Heart left ventricle (tissue), 16 donors: ENCODE measurements around the gene CNTN4. TPM values are rescaled to one million over a fixed set of nuclear protein-coding genes. Genes with fewer than 3 reads are reported as not detected.

Source experiments
- ATAC-seq, 4 donors: fragments of 200-7000 bp; cut with Tn5 transposase; one replicate each; pipeline ENCODE4 v1.9.1; 2020 to 2022; ENCODE audit warnings: moderate library complexity in 4 of 4, mild to moderate bottlenecking in 3 of 4, moderate number of reproducible peaks in 1 of 4
- DNase-seq, 5 donors: peaks; one replicate each; pipeline ENCODE4 v3.0.0-alpha.2; 2020
- H3K27ac ChIP-seq, 12 donors: fragments of 200-600 bp; sonication (generic) in 4 of 12; one replicate each; pipeline versions ENCODE4 v1.5.0 to v1.8.0; 2016 to 2022; ENCODE audit warnings: mild to moderate bottlenecking in 2 of 12
- H3K27me3 ChIP-seq, 9 donors: fragments of 200-600 bp; sonication (generic) in 2 of 9; one replicate each; pipeline versions ENCODE4 v1.5.1 to v1.8.0; 2016 to 2022; ENCODE audit warnings: mild to moderate bottlenecking in 3 of 9
- H3K36me3 ChIP-seq, 9 donors: fragments of 200-600 bp; sonication (generic) in 2 of 9; one replicate each; pipeline versions ENCODE4 v1.5.0 to v1.8.0; 2018 to 2022; ENCODE audit warnings: mild to moderate bottlenecking in 2 of 9
- H3K4me1 ChIP-seq, 12 donors: fragments of 200-600 bp; sonication (generic) in 4 of 12; one replicate each; pipeline versions ENCODE4 v1.5.0 to v1.8.0; 2016 to 2022; ENCODE audit warnings: mild to moderate bottlenecking in 3 of 12
- H3K4me3 ChIP-seq, 12 donors: fragments of 200-600 bp; sonication (generic) in 4 of 12; one replicate each; pipeline versions ENCODE4 v1.5.0 to v1.8.0; 2017 to 2022; ENCODE audit warnings: mild to moderate bottlenecking in 9 of 12, moderate library complexity in 4 of 12
- H3K9me3 ChIP-seq, 12 donors: fragments of 200-600 bp; sonication (generic) in 4 of 12; one replicate each; pipeline versions ENCODE4 v1.5.0 to v1.8.0; 2016 to 2022; ENCODE audit warnings: mild to moderate bottlenecking in 1 of 12
- CTCF ChIP-seq, 12 donors: fragments of 200-600 bp; sonication (generic) in 4 of 12; IDR thresholded peaks; one replicate each; pipeline versions ENCODE4 v1.5.0 to v1.8.0; 2018 to 2022; ENCODE audit warnings: antibody characterized with exemption in 12 of 12, mild to moderate bottlenecking in 5 of 12
- POLR2A ChIP-seq, 2 donors: fragments of 450-650 bp; IDR thresholded peaks; one replicate each; pipeline ENCODE4 v1.6.1; 2017; ENCODE audit warnings: antibody characterized with exemption in 2 of 2, mild to moderate bottlenecking in 2 of 2, moderate library complexity in 2 of 2
- WGBS, 4 donors: extraction: QIAGEN DNeasy Blood & Tissue Kit in 2 of 4; methylation state at CpG; one replicate each; pipeline versions ENCODE4 v1.1.5 to v1.1.7; 2013 to 2018; 5-methylcytosine and 5-hydroxymethylcytosine counted together
- intact Hi-C, 10 donors: fragments of 100-400 bp; cut with DNase I; formaldehyde crosslinking; loops; one replicate each; pipeline versions ENCODE4 v1.11.1 to v1.14.2; 2022
- polyA plus RNA-seq, 2 donors: library from polyadenylated mRNA; stranded (reverse); fragments of 200-250 nt; gene quantifications; one replicate each; pipeline ENCODE4 v1.2.3, GENCODE V29; 2013
- total RNA-seq, 9 donors: library from RNA; depleted of rRNA in 2 of 9; stranded (reverse); fragments of >200 nt in 2 of 9; fragmentation: NEBNext Ultra II Directional in 3 of 9; extraction: Animal tissue kit (Norgen Biotek cat#: 25700) in 3 of 9; gene quantifications; one replicate each; pipeline versions ENCODE4 v1.1.0 to v1.2.4, GENCODE V29; 2016 to 2023
- donor health status: ischemic (EF 13 %, LVEDD 7.1; RV severe dilation, severe dysfunction).
- donor health status: healthy with polysubstance abuse.
- donor health status: DM: no; HTN: yes; CAD: no.
- donor health status: DM: no; HTN: no; CAD: no.
- donor health status: ischemic (EF 25% LVEDD 6.9; RV normal size, moderate dysfunction).
- donor health status: ischemic (EF 25% LVEDD 5.7; RV mildly dilated, moderate dysfunction).
- donor health status: healthy.
- donor health status: DM: yes; HTN: yes; CAD: no.
- donor health status: ischemic (EF 35%, LVEDD 5.7; RV mildly dilated, moderate dysfunction).
- donor health status: nonischemic (EF 11% LVEDD 7.7; RV severe dilation, severe dysfunction).
- donor health status: DM: yes; HTN: yes; CAD: no.
- donor health status: PGD.
- donor health status: ischemic (EF 29% LVEDD 5.4; RV normal size, mild dysfunction).
- donor health status: nonischemic (EF 23%, LVEDD 6.1; RV moderate dilation, normal function).

The CNTN4 gene
- total and polyA plus RNA-seq, 11 donors, result 0.30 to 6.7 (median 1.2) TPM

GRCh38 chr3:2652386-2652785 is 553.7 kb downstream of the CNTN4 start:
- Histone ChIP-seq H3K27me3 (no peaks in the 10 kb centered on the region), H3K4me1 (peaks cover 0 to 13% (median 3%) of the 10 kb centered on the region in 12 donors), H3K36me3 (no peaks in the 10 kb centered on the region), H3K4me3 (no peak overlapping the region), H3K27ac (no peak overlapping the region), H3K9me3 (peaks cover 0 to 16% (median 0%) of the 10 kb centered on the region in 12 donors)
- WGBS, 4 donors, result 35 to 45% (median 42%) methylated on average over 2 of the region's 2 CpGs
- TF ChIP-seq CTCF (IDR thresholded peaks at IDR 0.05), result no peak
- no peak for TF ChIP-seq POLR2A (IDR thresholded peaks at IDR 0.05)
- DNase-seq, result no peak
- ATAC-seq, result no peak
- intact Hi-C loops, result no loop called here

GRCh38 chr3:2653706-2654105 is 555.0 kb downstream of the CNTN4 start:
- TF ChIP-seq POLR2A (IDR thresholded peaks at IDR 0.05), result no peak
- TF ChIP-seq CTCF (IDR thresholded peaks at IDR 0.05), result no peak
- intact Hi-C loops, result no loop called here
- H3K9me3 ChIP-seq, result peaks cover 0 to 15% (median 0%) of the 10 kb centered on the region in 12 donors
- no peak for ATAC-seq
- peaks cover 0 to 13% (median 3%) of the 10 kb centered on the region in 12 donors for H3K4me1 ChIP-seq
- no peak overlapping the region for H3K4me3 ChIP-seq
- no peak for DNase-seq
- 72 to 81% (median 78%) methylated on average over 1 of the region's 1 CpG for WGBS, 4 donors
- H3K36me3 ChIP-seq, result no peaks in the 10 kb centered on the region
- H3K27me3 ChIP-seq, result no peaks in the 10 kb centered on the region
- H3K27ac ChIP-seq, result no peak overlapping the region

GRCh38 chr3:2655229-2655701 is 556.6 kb downstream of the CNTN4 start:
- no peak overlapping the region for H3K4me3 ChIP-seq
- no peaks in the 10 kb centered on the region for H3K27me3 ChIP-seq
- WGBS, 4 donors, result 6 to 25% (median 10%) methylated on average over 1 of the region's 1 CpG
- peaks cover 0 to 4% (median 0%) of the 10 kb centered on the region in 12 donors for H3K9me3 ChIP-seq
- no peaks in the 10 kb centered on the region for H3K36me3 ChIP-seq
- no peak for TF ChIP-seq POLR2A (IDR thresholded peaks at IDR 0.05)
- H3K4me1 ChIP-seq, result peaks cover 0 to 13% (median 3%) of the 10 kb centered on the region in 12 donors
- no peak overlapping the region for H3K27ac ChIP-seq
- ATAC-seq (peak in 3 of 4 donors; percentile 39 to 55 (median 42)), DNase-seq (no peak)
- intact Hi-C loops, result no loop called here

- WGBS, 4 donors, result 66 to 69% (median 67%) methylated on average over 10 of the region's 10 CpGs
- Histone ChIP-seq H3K27ac (no peak overlapping the region), H3K36me3 (no peaks in the 10 kb centered on the region), H3K4me3 (no peak overlapping the region), H3K9me3 (no peaks in the 10 kb centered on the region), H3K4me1 (peaks cover 0 to 13% (median 3%) of the 10 kb centered on the region in 12 donors), H3K27me3 (no peaks in the 10 kb centered on the region)
- intact Hi-C loops, result no loop called here
- ATAC-seq (no peak), DNase-seq (no peak)
- TF ChIP-seq POLR2A (IDR thresholded peaks at IDR 0.05), result no peak
- no peak for TF ChIP-seq CTCF (IDR thresholded peaks at IDR 0.05)
Observed at GRCh38 chr3:2656806-2657777, 558.4 kb downstream of the CNTN4 start.
